MCF 10A (cell line): ENCODE results near the gene CHIC2. TPM values are rescaled to one million over a fixed set of nuclear protein-coding genes. Genes with fewer than 3 reads are reported as not detected.
"Not testable (repeated sequence)": the region's sequence is repeated elsewhere in the genome, so short reads cannot be mapped to it uniquely, and the experiment has no call there.

Experiments
- BruUV-seq: library from RNA; stranded (reverse); fragments of 400-500 nt; replicated peaks from 2 replicates; lab custom pipeline; 2021; lab: Mats Ljungman, UMichigan
- CTCF ChIA-PET: fragments of 300-600 bp; sonication (Branson Sonifier 250); formaldehyde crosslinking; extraction: SDS; loops from one replicate; lab custom pipeline; 2021; ENCODE audit warnings: antibody characterized with exemption, inconsistent platforms; lab: Yijun Ruan, JAX
- POLR2A ChIA-PET: fragments of 300-600, 350-650 bp; sonication (Branson Sonifier 250); formaldehyde crosslinking; extraction: SDS; loops from one replicate; lab custom pipeline; 2020; ENCODE audit warnings: antibody characterized with exemption, inconsistent platforms; lab: Yijun Ruan, JAX
- DNase-seq: peaks from one replicate; pipeline ENCODE4 v3.0.0-alpha.2; 2018; ENCODE audit not compliant: unreplicated experiment
- H3K27ac Mint-ChIP-seq: one replicate; pipeline ENCODE4 v1.8.0; 2022; ENCODE audit warnings: mild to moderate bottlenecking, low read depth, mixed read lengths; ENCODE audit not compliant: unreplicated experiment
- H3K27me3 Mint-ChIP-seq: one replicate; pipeline ENCODE4 v1.8.0; 2022; ENCODE audit warnings: mixed read lengths; ENCODE audit not compliant: insufficient read depth, unreplicated experiment
- H3K36me3 Mint-ChIP-seq: one replicate; pipeline ENCODE4 v1.8.0; 2022; ENCODE audit warnings: mild to moderate bottlenecking, moderate library complexity, mixed read lengths; ENCODE audit not compliant: insufficient read depth, unreplicated experiment
- H3K4me1 Mint-ChIP-seq: one replicate; pipeline ENCODE4 v1.8.0; 2022; ENCODE audit warnings: mixed read lengths; ENCODE audit not compliant: insufficient read depth, unreplicated experiment
- H3K4me3 Mint-ChIP-seq: one replicate; pipeline ENCODE4 v1.8.0; 2022; ENCODE audit warnings: mild to moderate bottlenecking, moderate library complexity, mixed read lengths; ENCODE audit not compliant: unreplicated experiment
- H3K9me3 Mint-ChIP-seq: one replicate; pipeline ENCODE4 v1.8.0; 2022; ENCODE audit warnings: mixed read lengths; ENCODE audit not compliant: unreplicated experiment
- intact Hi-C: fragments of 100-400 bp; cut with micrococcal nuclease; formaldehyde crosslinking; loops from 2 replicates; pipeline ENCODE4 v1.14.1; 2022
- total RNA-seq: library from RNA; stranded (reverse); gene quantifications from 2 replicates; pipeline ENCODE4 v1.2.3, GENCODE V29; 2022
- TF ChIP-seq, protein P1 (sequence below): fragments of 200-600 bp; IDR thresholded peaks from one replicate; pipeline ENCODE4 v1.8.0; 2022; ENCODE audit warnings: antibody characterized with exemption, mild to moderate bottlenecking; ENCODE audit not compliant: unreplicated experiment

The CHIC2 gene
- total RNA-seq, 1 experiment from 2014 or later = 59.4 TPM

- no TSS peak for BruUV-seq
- Mint-ChIP-seq H3K36me3 (peaks cover 20% of the 10 kb centered on the region), H3K4me1 (peaks cover 41% of the 10 kb centered on the region), H3K27ac (no peak overlapping the region), H3K4me3 (no peak overlapping the region), H3K9me3 (peaks cover 7% of the 10 kb centered on the region), H3K27me3 (no peaks in the 10 kb centered on the region)
- TF ChIP-seq, protein P1, sequence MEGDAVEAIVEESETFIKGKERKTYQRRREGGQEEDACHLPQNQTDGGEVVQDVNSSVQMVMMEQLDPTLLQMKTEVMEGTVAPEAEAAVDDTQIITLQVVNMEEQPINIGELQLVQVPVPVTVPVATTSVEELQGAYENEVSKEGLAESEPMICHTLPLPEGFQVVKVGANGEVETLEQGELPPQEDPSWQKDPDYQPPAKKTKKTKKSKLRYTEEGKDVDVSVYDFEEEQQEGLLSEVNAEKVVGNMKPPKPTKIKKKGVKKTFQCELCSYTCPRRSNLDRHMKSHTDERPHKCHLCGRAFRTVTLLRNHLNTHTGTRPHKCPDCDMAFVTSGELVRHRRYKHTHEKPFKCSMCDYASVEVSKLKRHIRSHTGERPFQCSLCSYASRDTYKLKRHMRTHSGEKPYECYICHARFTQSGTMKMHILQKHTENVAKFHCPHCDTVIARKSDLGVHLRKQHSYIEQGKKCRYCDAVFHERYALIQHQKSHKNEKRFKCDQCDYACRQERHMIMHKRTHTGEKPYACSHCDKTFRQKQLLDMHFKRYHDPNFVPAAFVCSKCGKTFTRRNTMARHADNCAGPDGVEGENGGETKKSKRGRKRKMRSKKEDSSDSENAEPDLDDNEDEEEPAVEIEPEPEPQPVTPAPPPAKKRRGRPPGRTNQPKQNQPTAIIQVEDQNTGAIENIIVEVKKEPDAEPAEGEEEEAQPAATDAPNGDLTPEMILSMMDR = no peak
- intact Hi-C loops = no loop called here
- DNase-seq = no peak
- CTCF ChIA-PET = interaction anchor here (0.8 kb wide), 1 partner anchor 118 kb away, joined by 3 read pairs; no protein-coding TSS in a partner anchor
- POLR2A ChIA-PET = interaction anchor here (0.9 to 2.4 kb wide), 2 partner anchors 13 to 17 kb away, joined by 3 to 8 read pairs; no protein-coding TSS in a partner anchor
Observed at GRCh38 chr4:54050214-54050904, 14.0 kb downstream of the CHIC2 start.

DNA sequence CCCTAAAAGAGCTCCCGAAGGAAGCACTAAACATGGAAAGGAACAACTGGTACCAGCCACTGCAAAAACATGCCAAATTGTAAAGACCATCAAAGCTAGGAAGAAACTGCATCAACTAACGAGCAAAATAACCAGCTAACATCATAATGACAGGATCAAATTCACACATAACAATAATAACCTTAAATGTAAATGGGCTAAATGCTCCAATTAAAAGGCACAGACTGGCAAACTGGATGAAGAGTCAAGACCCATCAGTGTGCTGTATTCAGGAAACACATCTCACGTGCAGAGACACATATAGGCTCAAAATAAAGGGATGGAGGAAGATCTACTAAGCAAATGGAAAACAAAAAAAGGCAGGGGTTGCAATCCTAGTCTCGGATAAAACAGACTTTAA lies 20.8 kb downstream of the CHIC2 start:
- peaks cover 33% of the 10 kb centered on the region for H3K36me3 Mint-ChIP-seq
- H3K9me3 Mint-ChIP-seq, BruUV-seq, intact Hi-C loops, H3K27ac Mint-ChIP-seq, H3K4me1 Mint-ChIP-seq, H3K4me3 Mint-ChIP-seq, DNase-seq, H3K27me3 Mint-ChIP-seq, POLR2A ChIA-PET: not testable (repeated sequence)
- CTCF ChIA-PET = interaction anchor here (0.6 kb wide), 2 partner anchors 160 to 279 kb away, joined by 3 read pairs; no protein-coding TSS in a partner anchor

GRCh38 chr4:54041933-54042332 lies 22.5 kb downstream of the CHIC2 start:
- CTCF ChIA-PET = no interaction called here
- H3K27me3 Mint-ChIP-seq = no peaks in the 10 kb centered on the region
- BruUV-seq = no TSS peak
- peaks cover 6% of the 10 kb centered on the region for H3K4me1 Mint-ChIP-seq
- TF ChIP-seq, protein P1 = no peak
- H3K36me3 Mint-ChIP-seq = peaks cover 21% of the 10 kb centered on the region
- no peak overlapping the region for H3K27ac Mint-ChIP-seq
- no peak overlapping the region for H3K4me3 Mint-ChIP-seq
- intact Hi-C loops = no loop called here
- peaks cover 7% of the 10 kb centered on the region for H3K9me3 Mint-ChIP-seq
- no peak for DNase-seq
- POLR2A ChIA-PET = no interaction called here

- Mint-ChIP-seq H3K4me1 (peaks cover 6% of the 10 kb centered on the region), H3K27me3 (no peaks in the 10 kb centered on the region), H3K4me3 (no peak overlapping the region), H3K9me3 (peaks cover 7% of the 10 kb centered on the region), H3K27ac (no peak overlapping the region), H3K36me3 (peaks cover 23% of the 10 kb centered on the region)
- ChIA-PET POLR2A (no interaction called here), CTCF (interaction anchor here (0.7 kb wide), 1 partner anchor 1115 kb away, joined by 3 read pairs; no protein-coding TSS in a partner anchor)
- TF ChIP-seq, protein P1 = no peak
- intact Hi-C loops = no loop called here
- no TSS peak for BruUV-seq
- no peak for DNase-seq
Observed at GRCh38 chr4:54041100-54041499, 23.3 kb downstream of the CHIC2 start.
